IPS-11a (cell line): ENCODE data around the gene CA4.
"Not testable (repeated sequence)": the region's sequence is repeated elsewhere in the genome, so short reads cannot be mapped to it uniquely, and the experiment has no call there.

Experiments
- H3K4me3 ChIP-seq: one replicate; pipeline ENCODE4 v1.5.1; 2013; ENCODE audit warnings: low read depth, low read length, control low read depth

The CA4 gene

DNA sequence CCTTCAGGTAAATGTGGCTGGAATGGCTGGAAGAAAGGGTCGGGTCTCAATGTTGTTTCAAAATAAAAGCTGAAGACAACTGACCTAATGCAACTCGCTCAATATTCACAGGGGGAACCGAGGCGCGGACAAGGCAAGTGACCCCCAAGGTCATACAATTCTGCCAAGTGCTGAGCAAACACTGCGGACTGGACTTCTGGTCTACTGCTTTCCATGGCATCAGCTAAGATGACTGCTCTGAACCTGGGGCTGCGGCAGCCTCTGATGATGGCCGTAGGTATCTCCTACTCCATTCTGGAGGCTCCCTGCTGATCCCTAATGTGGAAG, 21.9 kb downstream of the CA4 start:
- H3K4me3 ChIP-seq = no peak overlapping the region

- no peak overlapping the region for H3K4me3 ChIP-seq
These were observed 23.6 kb downstream of the CA4 start for GRCh38 chr17:60173304-60173819.

DNA sequence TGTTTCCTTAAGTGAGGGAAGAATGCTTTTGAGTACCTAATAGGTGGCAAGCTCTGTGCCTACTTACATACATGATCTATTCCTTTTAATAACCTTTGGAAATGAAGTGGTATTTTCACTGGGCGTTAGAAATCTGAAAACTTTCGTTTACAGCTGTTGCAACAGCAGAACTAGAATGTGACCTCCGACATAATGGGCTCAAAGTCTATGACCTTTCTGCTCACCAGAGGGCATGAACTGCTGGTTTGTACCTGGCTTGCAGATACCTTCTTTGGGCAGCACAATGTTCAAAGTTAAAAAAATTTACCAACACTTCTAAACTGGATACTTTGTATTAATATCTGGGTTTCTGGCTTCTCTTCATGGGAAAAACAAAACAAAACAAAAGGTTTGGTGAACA, 24.3 kb downstream of the CA4 start:
- no peak overlapping the region for H3K4me3 ChIP-seq

GRCh38 chr17:60174767-60175166, 25.0 kb downstream of the CA4 start:
- H3K4me3 ChIP-seq = not testable (repeated sequence)

GRCh38 chr17:60176763-60177162, 27.0 kb downstream of the CA4 start:
- not testable (repeated sequence) for H3K4me3 ChIP-seq

DNA sequence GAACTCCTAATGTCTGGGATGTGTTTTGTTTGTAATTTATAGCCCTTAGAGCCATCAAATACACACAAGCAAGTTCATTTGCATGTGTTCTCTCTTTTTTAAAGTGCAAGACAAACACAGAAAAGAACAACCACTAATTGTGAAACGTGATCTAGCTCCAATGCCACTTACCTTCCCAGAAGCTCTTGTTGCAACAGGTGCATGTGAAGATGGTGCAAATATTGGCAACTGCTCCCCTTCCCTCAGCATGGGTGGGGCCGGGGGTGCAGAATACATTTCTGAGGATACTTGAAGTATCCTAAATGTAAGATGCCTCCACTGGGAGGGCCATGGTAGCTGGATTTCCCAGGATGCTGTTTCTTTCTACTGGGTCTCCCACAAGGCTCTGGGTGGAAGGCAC, 28.4 kb downstream of the CA4 start:
- not testable (repeated sequence) for H3K4me3 ChIP-seq

DNA sequence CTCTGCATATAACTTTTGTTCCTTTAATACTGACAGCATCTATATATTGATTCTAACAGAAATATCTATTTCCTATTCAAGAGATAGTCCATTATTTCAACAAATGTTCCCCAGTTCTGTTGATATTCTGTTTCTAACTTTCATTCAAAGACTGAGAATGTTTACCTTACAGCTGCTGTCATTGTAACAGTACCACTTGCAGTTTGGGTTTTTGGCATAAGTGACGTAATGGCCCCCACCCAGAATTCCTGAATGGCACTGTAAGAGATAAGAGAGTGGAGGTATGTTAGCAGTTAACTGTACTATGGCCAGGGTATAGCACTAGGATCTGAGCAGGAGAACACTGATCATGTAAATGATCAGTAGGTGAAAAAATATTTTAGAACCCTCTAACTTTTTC, 30.6 kb downstream of the CA4 start:
- not testable (repeated sequence) for H3K4me3 ChIP-seq

- H3K4me3 ChIP-seq = not testable (repeated sequence)
These were observed 36.6 kb downstream of the CA4 start for GRCh38 chr17:60186372-60186771.

- not testable (repeated sequence) for H3K4me3 ChIP-seq
These were observed 37.3 kb downstream of the CA4 start for GRCh38 chr17:60186846-60187745.

DNA sequence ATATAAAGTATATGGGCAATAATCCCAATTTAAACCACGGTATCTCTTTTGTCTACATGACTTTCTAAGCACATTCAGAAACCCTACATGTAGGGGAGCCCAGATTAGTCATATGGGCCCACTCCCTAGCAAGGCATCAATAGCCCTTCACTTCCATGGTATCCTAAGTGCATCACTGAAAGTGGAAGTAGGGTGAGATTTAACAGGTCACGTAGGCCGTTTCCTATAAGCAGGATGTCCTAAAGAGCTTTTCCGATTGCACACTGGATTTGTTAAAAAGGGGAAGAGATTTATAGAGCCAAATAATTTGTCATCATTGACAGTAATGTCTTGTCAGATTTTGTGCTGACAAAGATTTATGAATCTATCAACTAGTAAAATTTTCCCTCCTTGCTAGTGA, 39.0 kb downstream of the CA4 start:
- no peak overlapping the region for H3K4me3 ChIP-seq

- not testable (repeated sequence) for H3K4me3 ChIP-seq
These were observed 40.3 kb downstream of the CA4 start for GRCh38 chr17:60190032-60190431.

DNA sequence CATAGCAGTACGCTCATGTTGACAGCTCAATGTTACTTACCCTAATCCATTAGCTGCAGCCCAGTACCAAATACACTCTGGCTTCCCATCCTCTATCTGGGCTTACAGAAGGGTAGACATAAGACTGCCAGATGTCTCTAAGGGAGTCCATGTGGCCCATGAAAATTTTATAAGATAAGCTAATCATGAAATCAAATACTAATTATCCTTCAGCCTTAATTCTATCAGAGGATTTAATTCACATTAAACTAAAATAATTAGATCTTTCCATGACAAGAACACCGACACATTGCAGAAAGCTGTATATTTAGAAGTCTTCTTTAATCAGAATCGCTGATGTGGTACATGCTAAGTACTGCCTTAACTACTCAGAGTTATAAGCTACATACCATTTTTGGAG, 43.3 kb downstream of the CA4 start:
- H3K4me3 ChIP-seq = not testable (repeated sequence)

- H3K4me3 ChIP-seq = no peak overlapping the region
These were observed 43.7 kb downstream of the CA4 start for GRCh38 chr17:60193482-60193881.

GRCh38 chr17:60194141-60194540, 44.4 kb downstream of the CA4 start:
- not testable (repeated sequence) for H3K4me3 ChIP-seq

DNA sequence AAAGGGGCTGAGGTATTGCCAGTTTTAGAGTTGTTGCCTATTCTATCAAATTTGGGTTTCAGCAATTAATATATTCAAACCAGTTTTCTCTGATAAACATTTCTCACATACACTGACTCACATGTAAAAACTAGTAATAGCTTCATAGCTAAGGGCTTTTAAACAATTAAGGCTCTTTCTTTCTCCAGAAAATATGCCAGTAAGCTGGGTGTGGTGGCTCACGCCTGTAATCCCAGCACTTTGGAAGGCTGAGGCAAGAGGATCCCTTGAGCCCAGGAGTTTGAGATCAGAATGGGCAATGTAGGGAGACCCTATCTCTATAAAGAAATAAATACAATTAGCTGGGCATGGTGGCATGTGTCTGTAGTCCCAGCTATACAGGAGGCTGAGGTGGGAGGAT, 48.9 kb downstream of the CA4 start:
- H3K4me3 ChIP-seq = not testable (repeated sequence)

GRCh38 chr17:60205782-60206181, 56.0 kb downstream of the CA4 start:
- H3K4me3 ChIP-seq = not testable (repeated sequence)

DNA sequence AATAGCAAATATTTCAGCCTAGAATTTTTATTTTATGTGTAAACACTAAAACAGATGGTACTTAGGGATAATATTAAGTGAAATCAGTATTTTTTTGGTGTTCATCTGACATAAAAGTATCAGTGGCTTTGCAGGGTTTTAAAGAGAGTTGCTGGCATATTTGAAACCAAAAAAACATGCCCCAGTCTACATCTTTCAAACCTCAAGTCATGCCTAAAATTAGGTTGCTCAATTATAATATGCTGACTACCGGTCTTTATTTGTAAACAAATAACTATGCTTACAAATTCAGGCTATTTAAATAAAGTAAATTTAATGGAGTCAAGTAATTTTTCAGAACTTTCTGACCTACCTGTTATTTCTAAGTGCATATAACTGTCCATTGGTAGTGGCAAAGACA, 58.5 kb downstream of the CA4 start:
- H3K4me3 ChIP-seq = not testable (repeated sequence)
